Activated CD4-positive, CD25-positive, alpha-beta regulatory T cell (primary cell): ENCODE measurements around the gene HRH2.
"Not testable (repeated sequence)": the region's sequence is repeated elsewhere in the genome, so short reads cannot be mapped to it uniquely, and the experiment has no call there.

ENCODE experiments used
- DNase-seq, 4 experiments: peaks; one replicate each; lab custom pipeline; 2025; lab: John Stamatoyannopoulos, UW

The HRH2 gene

GRCh38 chr5:175713930-175714329 is 56.1 kb downstream of the HRH2 start:
- DNase-seq = no peak

DNA sequence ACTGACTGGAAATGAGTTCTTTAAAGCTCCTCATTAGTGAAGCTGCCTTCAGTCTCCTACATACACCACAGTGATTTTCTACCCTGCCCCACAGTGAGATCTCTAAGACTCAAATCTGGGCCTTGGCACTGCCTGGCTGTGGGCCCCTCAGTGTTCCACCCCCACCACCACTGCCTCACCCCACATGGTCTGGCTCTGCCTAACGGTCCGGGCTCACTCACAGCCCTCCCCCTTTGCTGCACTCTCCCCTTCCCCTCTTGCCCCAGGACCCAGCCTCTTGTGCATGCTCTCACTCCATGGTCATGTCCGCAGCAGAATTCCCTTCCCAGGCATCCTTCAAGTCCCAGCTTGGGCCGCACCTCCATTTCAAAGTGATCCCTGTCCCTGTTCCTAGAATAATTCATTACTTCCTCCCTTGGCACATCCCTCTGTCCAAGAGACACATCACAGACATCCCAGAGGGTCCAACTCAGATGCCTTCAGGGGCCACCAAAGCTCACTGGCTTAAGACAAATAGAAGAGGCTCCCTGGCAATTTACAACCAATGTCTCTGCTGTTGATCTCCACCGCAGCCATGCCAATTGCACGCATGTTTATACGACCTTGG is 56.7 kb downstream of the HRH2 start:
- no peak for DNase-seq

- no peak for DNase-seq
Measured at GRCh38 chr5:175715627-175716522, 58.0 kb downstream of the HRH2 start.

GRCh38 chr5:175717837-175718236 is 60.0 kb downstream of the HRH2 start:
- DNase-seq = no peak

DNA sequence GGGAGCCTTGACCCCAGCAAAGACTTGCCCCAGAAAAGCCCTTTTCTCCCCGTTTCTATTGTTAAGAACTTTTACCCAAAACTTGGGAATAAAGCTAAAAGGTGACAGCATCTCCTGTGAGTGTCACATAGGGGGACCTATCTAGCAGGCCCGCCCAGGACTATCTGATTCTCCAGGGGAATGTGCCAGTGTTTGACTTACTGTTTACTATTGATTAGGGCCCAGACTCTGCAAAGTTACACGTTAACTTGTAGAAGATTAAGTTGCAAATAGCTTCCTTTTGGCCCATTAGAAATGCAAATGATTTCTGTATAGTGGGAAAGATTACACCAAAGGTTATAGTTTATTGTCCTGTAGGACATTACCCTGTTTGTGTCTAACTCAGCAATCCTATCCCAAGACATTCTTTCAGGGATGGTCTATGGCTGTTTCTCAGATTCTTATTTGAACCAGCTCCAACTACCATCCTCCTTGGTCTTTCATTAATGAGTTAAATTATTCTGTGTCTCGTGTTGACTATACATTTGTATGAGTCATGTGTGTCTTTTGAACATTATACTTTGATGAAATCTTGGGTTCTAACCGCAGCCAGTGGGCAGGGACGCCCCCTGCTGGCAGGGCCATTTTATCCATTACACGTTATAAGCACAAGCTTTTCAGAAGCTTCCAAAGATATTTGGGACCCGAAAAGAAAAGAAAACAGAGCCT is 60.7 kb downstream of the HRH2 start:
- DNase-seq = peak; percentile 3 to 65 (median 42)

DNA sequence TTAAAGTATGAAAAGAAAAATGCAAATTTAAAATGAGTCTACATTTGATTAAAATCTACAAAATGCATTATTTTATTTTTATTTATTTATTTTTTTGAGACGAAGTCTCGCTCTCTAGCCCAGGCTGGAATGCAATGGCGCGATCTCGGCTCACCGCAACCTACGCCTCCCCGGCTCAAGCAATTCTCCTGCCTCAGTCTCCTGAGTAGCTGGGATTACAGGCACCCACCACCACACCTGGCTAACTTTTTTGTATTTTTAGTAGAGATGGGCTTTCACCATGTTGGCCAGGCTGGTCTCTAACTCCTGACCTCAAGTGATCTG is 61.2 kb downstream of the HRH2 start:
- DNase-seq = not testable (repeated sequence)

GRCh38 chr5:175724314-175725275 is 66.7 kb downstream of the HRH2 start:
- no peak for DNase-seq

- DNase-seq = no peak
Measured at GRCh38 chr5:175728316-175728715, 70.4 kb downstream of the HRH2 start.

DNA sequence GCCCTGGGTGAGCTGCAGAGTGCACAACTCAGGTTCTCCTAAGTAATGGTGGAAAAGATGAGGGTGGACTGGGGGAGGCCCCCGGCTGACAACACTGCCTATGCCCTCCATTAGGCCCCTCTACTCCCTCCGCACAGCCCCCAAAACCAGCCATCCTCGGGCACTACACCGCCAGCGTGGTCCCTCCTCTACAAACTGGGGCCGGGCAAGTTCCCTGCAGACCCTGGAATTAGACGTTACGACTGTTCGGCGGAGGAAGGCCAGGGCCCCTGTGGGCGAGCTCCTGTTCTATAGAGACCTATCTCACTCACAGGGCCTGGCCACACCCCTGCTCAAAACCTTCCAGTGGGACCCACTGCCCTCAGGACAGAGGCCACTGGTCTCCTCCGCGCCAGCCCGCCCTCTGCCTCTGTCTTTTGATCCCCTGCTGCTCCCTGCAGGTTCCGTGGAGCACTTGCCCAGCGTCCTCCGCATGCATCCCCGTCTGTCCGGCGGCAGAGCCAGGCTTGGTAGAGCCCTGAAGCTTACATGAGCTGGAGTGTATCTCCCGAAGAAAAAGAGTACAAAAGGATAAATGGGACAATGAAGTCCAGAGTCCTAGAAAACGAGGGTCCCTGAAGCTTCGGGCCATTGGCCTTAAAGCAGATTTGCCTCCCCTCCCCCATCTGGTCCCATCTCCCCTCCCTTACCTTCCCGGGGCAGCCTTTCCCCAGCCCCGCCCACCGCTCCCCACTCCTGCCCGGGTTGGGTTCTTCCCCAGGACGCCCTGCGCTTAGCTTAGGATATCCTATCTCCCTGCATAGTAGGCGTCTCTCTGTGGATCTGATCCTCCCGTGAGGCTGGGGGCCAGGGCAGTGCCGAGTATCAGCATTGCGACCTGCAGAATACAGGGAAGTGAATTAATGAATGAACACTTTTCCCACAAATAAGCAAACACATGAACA is 71.3 kb downstream of the HRH2 start:
- DNase-seq = no peak

GRCh38 chr5:175729829-175730277 is 72.0 kb downstream of the HRH2 start:
- peak; percentile 78 to 97 (median 90) for DNase-seq

GRCh38 chr5:175731172-175731571 is 73.3 kb downstream of the HRH2 start:
- DNase-seq = no peak

DNA sequence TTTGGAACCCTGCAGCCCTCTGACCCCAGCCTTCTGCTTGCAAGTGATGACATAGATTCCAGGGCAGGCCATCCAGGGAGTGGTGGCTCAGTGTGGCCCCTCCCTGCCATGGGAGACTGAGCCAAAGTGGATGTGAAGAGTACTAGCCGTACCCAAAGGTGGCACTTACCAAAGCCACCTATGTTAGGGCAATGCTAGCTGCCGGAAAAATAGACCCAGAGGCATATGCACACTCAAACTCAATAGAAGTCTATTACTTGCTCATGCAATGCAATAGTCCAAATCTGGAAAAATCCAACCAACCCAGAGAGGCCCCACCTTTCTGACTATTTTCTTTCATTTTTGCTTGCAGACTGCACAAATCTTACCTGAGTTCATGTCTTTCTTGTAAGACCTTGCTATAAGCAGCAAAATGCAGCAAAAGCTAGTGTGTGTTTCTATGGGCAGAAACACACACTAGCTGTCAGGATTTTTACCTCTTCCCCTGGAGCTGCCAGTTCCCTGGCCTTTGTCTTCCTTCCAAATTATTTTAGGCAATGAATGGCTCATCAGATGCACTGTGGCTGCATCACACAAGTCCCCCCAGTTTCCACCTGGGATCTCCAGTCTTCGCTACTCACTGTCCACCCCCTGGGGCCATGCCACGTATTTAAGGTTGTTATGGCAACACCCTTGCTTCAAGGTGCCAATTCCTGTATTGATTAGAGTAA is 74.0 kb downstream of the HRH2 start:
- no peak for DNase-seq

GRCh38 chr5:175733017-175733416 is 75.1 kb downstream of the HRH2 start:
- DNase-seq = no peak

DNA sequence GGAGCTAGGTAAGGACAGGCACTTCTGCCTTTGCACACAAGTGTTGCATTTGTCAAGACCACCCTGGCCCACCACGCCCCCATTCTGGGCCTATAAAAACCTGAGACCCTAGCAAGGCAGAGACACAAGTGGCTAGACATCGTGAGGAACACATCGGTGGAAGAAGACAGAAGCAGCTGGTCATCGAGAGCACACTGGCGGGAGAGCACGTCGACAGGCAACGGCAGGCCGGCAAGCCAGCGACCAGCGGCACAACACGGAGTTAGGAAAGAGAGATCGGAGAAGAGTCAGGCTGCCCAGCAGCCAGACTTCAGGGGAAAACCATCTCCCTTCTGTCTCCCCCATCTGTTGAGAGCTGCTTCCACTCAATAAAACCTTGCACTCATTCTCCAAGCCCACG is 76.1 kb downstream of the HRH2 start:
- DNase-seq = no peak

GRCh38 chr5:175734501-175734900 is 76.6 kb downstream of the HRH2 start:
- no peak for DNase-seq

GRCh38 chr5:175735701-175736100 is 77.8 kb downstream of the HRH2 start:
- DNase-seq = no peak

- no peak for DNase-seq
Measured at GRCh38 chr5:175736652-175737051, 78.8 kb downstream of the HRH2 start.

DNA sequence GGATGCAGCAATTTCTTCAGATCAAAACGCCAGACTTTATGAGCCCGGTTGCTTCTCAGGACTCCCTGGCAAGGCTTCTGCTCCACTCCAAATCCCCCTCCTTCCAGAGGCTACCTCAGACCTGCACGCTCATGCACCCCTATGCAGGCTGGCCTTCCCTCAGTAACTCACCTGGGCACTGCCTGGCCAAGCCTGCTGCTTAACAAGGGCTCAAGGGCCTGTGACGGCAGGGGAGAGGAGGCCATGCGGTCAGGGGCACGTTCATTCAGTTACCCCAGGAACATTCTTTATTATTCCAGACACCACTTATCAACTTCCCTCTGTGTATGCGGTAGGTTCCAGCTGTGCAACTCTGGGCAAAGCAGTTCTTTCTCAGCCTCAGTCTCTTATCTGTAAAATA is 79.6 kb downstream of the HRH2 start:
- DNase-seq = no peak

GRCh38 chr5:175738126-175738525 is 80.3 kb downstream of the HRH2 start:
- DNase-seq = no peak

GRCh38 chr5:175738602-175739133 is 80.8 kb downstream of the HRH2 start:
- DNase-seq = no peak
